ENCODE measurements around the gene POT1.
"Not testable (repeated sequence)": the region's sequence is repeated elsewhere in the genome, so short reads cannot be mapped to it uniquely, and the experiment has no call there.

The POT1 gene

GRCh38 chr7:124929467-124930172 lies at the start of gene POT1:
Gene POT1, minus strand, starts transcription at chr7:124929825. Its CDS starts 32,652 bp downstream, at chr7:124897173.
- TF ChIP-seq CTCF (IDR thresholded peaks at IDR 0.05; ENCODE audit: low read depth, low read length) (no peak), EZH2phosphoT487 (IDR thresholded peaks at IDR 0.05; ENCODE audit: low read depth) (no peak)

GRCh38 chr7:124975131-124975530 lies 45.5 kb upstream of the POT1 start:
- H3K27ac ChIP-seq (ENCODE audit: low read length); H3K9me3 ChIP-seq (ENCODE audit: insufficient read depth, low read length): not testable (repeated sequence)

More at GRCh38 chr7:124929467-124930172, at the start of gene POT1:
- no peaks in the 10 kb centered on the region for H3K9me3 ChIP-seq (ENCODE audit: insufficient read depth, low read length)
- peak within 1 kb of the TSS; percentile 81 for H3K4me3 ChIP-seq (ENCODE audit: low read length)
- peaks cover 40% of the 10 kb centered on the region for H3K79me2 ChIP-seq (ENCODE audit: low read length)
- no peaks in the 10 kb centered on the region for H3K36me3 ChIP-seq (replicated peaks; ENCODE audit: low read depth, low read length)
- peak within 1 kb of the TSS; percentile 94 for H2AFZ ChIP-seq (ENCODE audit: low read depth, low read length)
- H3K27ac ChIP-seq (ENCODE audit: low read length) = peak within 1 kb of the TSS; percentile 69
- peak within 1 kb of the TSS; percentile 83 for H3K4me2 ChIP-seq (ENCODE audit: low read length)
- H4K20me1 ChIP-seq (ENCODE audit: insufficient read depth, low read length) = no peaks in the 10 kb centered on the region
- H3K27me3 ChIP-seq (ENCODE audit: low read depth, low read length) = no peaks in the 10 kb centered on the region
- H3K4me1 ChIP-seq (ENCODE audit: low read length) = peaks cover 9% of the 10 kb centered on the region
- H3K9ac ChIP-seq (ENCODE audit: low read length) = peak within 1 kb of the TSS; percentile 76

DNA sequence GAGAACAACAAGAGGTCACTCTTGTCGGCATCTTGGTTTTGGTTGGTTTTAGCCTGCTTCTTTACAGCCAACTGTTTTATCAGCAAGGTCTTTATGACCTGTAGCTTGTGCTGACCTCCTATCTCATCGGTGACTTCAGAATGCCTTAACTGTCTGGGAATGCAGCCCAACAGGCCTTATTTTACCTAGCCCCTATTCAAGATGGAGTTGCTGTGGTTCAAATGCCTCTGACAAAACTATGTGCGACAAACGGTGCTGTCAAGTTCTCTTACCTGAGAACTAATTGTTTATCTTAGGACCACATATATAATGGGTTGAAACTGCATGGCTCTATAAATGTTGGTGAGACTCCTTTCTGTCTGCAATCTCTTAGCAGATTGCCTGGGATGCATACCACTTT lies 35.9 kb upstream of the POT1 start:
- no peaks in the 10 kb centered on the region for H4K20me1 ChIP-seq (ENCODE audit: insufficient read depth, low read length)
- H3K4me1 ChIP-seq (ENCODE audit: low read length) = no peaks in the 10 kb centered on the region
- H3K4me3 ChIP-seq (ENCODE audit: low read length) = no peak overlapping the region
- no peak overlapping the region for H3K4me2 ChIP-seq (ENCODE audit: low read length)
- H3K9me3 ChIP-seq (ENCODE audit: insufficient read depth, low read length) = no peaks in the 10 kb centered on the region
- H3K36me3 ChIP-seq (replicated peaks; ENCODE audit: low read depth, low read length) = no peaks in the 10 kb centered on the region
- H2AFZ ChIP-seq (ENCODE audit: low read depth, low read length) = no peak overlapping the region
- no peak overlapping the region for H3K9ac ChIP-seq (ENCODE audit: low read length)
- TF ChIP-seq CTCF (IDR thresholded peaks at IDR 0.05; ENCODE audit: low read depth, low read length) (no peak), EZH2phosphoT487 (IDR thresholded peaks at IDR 0.05; ENCODE audit: low read depth) (no peak)
- no peak overlapping the region for H3K27ac ChIP-seq (ENCODE audit: low read length)
- H3K27me3 ChIP-seq (ENCODE audit: low read depth, low read length) = no peaks in the 10 kb centered on the region
- no peaks in the 10 kb centered on the region for H3K79me2 ChIP-seq (ENCODE audit: low read length)

More at GRCh38 chr7:124975131-124975530, 45.5 kb upstream of the POT1 start:
- not testable (repeated sequence) for H3K9ac ChIP-seq (ENCODE audit: low read length); H3K4me1 ChIP-seq (ENCODE audit: low read length); H3K79me2 ChIP-seq (ENCODE audit: low read length); H3K27me3 ChIP-seq (ENCODE audit: low read depth, low read length); H4K20me1 ChIP-seq (ENCODE audit: insufficient read depth, low read length); H2AFZ ChIP-seq (ENCODE audit: low read depth, low read length); H3K36me3 ChIP-seq (replicated peaks; ENCODE audit: low read depth, low read length); H3K4me3 ChIP-seq (ENCODE audit: low read length); H3K4me2 ChIP-seq (ENCODE audit: low read length)

GRCh38 chr7:124959676-124960075 lies 30.1 kb upstream of the POT1 start:
- Histone ChIP-seq H2AFZ (ENCODE audit: low read depth, low read length) (no peak overlapping the region), H3K79me2 (ENCODE audit: low read length) (no peaks in the 10 kb centered on the region), H3K4me2 (ENCODE audit: low read length) (no peak overlapping the region), H3K27me3 (ENCODE audit: low read depth, low read length) (no peaks in the 10 kb centered on the region), H3K27ac (ENCODE audit: low read length) (no peak overlapping the region), H3K9ac (ENCODE audit: low read length) (no peak overlapping the region), H3K9me3 (ENCODE audit: insufficient read depth, low read length) (no peaks in the 10 kb centered on the region), H3K4me1 (ENCODE audit: low read length) (no peaks in the 10 kb centered on the region), H4K20me1 (ENCODE audit: insufficient read depth, low read length) (no peaks in the 10 kb centered on the region), H3K36me3 (replicated peaks; ENCODE audit: low read depth, low read length) (no peaks in the 10 kb centered on the region), H3K4me3 (ENCODE audit: low read length) (no peak overlapping the region)
- TF ChIP-seq CTCF (IDR thresholded peaks at IDR 0.05; ENCODE audit: low read depth, low read length) = no peak

GRCh38 chr7:124957952-124958351 lies 28.3 kb upstream of the POT1 start:
- not testable (repeated sequence) for H3K36me3 ChIP-seq (replicated peaks; ENCODE audit: low read depth, low read length); H3K27me3 ChIP-seq (ENCODE audit: low read depth, low read length); H3K4me3 ChIP-seq (ENCODE audit: low read length); H4K20me1 ChIP-seq (ENCODE audit: insufficient read depth, low read length); H3K4me2 ChIP-seq (ENCODE audit: low read length); H3K79me2 ChIP-seq (ENCODE audit: low read length); H3K27ac ChIP-seq (ENCODE audit: low read length); H3K9me3 ChIP-seq (ENCODE audit: insufficient read depth, low read length); H3K9ac ChIP-seq (ENCODE audit: low read length); H2AFZ ChIP-seq (ENCODE audit: low read depth, low read length); H3K4me1 ChIP-seq (ENCODE audit: low read length)

Measured in OCI-LY3 (cell line).